T-helper 2 cell treated with Interferon-gamma antibody and Interleukin-4, amounts not matched to agents 5 μg/mL and 100 μg/mL, for 36 hours (primary cell): ENCODE measurements around the gene DOCK2.

Source experiments
- DNase-seq: peaks from one replicate; pipeline ENCODE4 v3.0.0; 2021; ENCODE audit warnings: low spot score
- H3K27ac Mint-ChIP-seq: one replicate; pipeline ENCODE4 v1.8.0; 2021; ENCODE audit warnings: mild to moderate bottlenecking, mixed read lengths
- H3K27me3 Mint-ChIP-seq: one replicate; pipeline ENCODE4 v1.8.0; 2021; ENCODE audit warnings: low read depth, mixed read lengths
- H3K36me3 Mint-ChIP-seq: one replicate; pipeline ENCODE4 v1.8.0; 2021; ENCODE audit warnings: low read depth, mixed read lengths
- H3K4me1 Mint-ChIP-seq: one replicate; pipeline ENCODE4 v1.8.0; 2021; ENCODE audit warnings: low read depth, mixed read lengths
- H3K4me3 Mint-ChIP-seq: one replicate; pipeline ENCODE4 v1.8.0; 2022; ENCODE audit warnings: mild to moderate bottlenecking, moderate library complexity, mixed read lengths
- H3K9me3 Mint-ChIP-seq: one replicate; pipeline ENCODE4 v1.8.0; 2021; ENCODE audit warnings: mixed read lengths

Gene DOCK2

DNA sequence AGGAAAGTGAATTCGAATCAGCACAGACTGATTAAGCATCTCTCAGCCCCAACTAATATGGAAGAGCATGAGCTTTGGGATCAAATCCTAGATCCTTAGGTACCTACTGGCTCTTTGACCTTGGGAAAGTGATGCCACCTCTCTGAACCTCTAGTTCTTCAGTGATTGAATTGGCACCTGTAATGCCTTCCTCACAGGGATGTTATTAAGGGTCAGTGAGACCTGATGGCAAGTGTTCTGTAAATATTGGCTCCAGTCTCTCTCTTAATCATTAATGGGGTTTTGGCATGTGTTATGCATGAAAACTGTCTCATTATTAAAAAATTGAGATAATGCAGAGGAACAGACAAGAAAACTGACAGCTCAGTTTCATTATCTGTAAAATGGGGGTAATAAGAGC is 227.4 kb downstream of the DOCK2 start:
- DNase-seq = no peak
- Mint-ChIP-seq H3K4me1 (peaks cover 14% of the 10 kb centered on the region), H3K27ac (no peak overlapping the region), H3K9me3 (no peaks in the 10 kb centered on the region), H3K36me3 (peaks cover 18% of the 10 kb centered on the region), H3K4me3 (no peak overlapping the region), H3K27me3 (no peaks in the 10 kb centered on the region)

DNA sequence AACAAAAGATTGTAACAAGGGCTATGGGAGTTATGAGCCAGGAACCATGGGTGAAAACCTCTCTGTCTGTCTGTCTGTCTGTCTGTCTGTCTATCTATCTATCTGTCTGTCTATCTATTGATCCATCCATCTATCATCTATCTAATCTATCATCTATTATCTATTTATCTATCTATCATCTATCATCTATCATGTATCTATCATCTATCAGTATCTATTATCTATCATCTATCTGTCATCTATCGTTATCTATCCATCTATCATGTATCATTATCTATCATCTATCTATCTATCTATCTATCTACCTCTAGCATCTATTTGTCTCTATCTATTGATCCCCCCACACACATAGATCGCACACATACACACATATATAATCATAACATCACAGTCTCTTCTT is 230.3 kb downstream of the DOCK2 start:
- Mint-ChIP-seq H3K4me1 (peaks cover 2% of the 10 kb centered on the region), H3K4me3 (no peak overlapping the region), H3K27me3 (no peaks in the 10 kb centered on the region), H3K36me3 (peaks cover 15% of the 10 kb centered on the region), H3K9me3 (no peaks in the 10 kb centered on the region), H3K27ac (no peak overlapping the region)
- no peak for DNase-seq

DNA sequence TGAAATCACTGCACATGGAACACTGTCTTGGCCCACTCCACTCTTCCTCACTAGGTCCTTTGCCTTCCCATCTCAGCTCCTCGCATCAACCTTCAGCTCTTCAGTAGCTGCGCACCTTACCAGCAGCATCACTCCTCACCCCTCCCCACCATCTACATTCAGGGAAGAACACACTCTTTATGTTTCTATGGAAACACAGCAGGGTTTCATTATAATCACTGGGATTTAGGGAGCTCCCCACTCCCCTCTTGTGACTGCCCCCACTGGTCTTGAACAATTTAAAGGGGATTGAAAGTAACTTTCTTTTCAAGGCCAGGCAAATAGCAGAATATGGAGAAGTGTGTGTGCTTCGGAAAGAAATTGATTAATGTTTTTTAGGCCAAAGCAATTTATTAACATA is 232.0 kb downstream of the DOCK2 start:
- H3K27ac Mint-ChIP-seq = no peak overlapping the region

DNA sequence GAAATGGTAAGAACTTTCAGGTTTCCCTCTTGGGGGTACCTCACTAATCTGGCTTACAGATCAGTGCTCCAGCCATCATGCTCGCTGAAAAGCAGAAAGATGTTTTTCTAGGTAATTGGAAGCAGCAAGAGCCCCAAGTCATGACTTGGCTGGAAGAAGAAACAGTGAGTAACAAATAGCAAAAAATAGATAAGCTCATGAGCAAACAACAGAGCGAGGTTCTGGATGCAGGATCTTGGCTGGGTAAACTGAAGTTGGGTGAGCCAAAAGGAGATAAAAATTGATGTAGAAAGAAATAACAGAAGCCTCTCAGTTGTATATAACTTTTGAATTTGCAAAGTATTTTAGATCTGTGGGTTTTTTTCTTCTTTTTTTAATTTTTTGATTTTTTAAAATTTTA is 233.1 kb downstream of the DOCK2 start:
- H3K27me3 Mint-ChIP-seq = no peaks in the 10 kb centered on the region
- H3K4me3 Mint-ChIP-seq = no peak overlapping the region
- H3K36me3 Mint-ChIP-seq = peaks cover 12% of the 10 kb centered on the region
- no peak for DNase-seq
- no peaks in the 10 kb centered on the region for H3K9me3 Mint-ChIP-seq
- peaks cover 2% of the 10 kb centered on the region for H3K4me1 Mint-ChIP-seq
- no peak overlapping the region for H3K27ac Mint-ChIP-seq

More for the DNA sequence above, 232.0 kb downstream of the DOCK2 start:
- Mint-ChIP-seq H3K4me3 (no peak overlapping the region), H3K4me1 (peaks cover 2% of the 10 kb centered on the region), H3K36me3 (peaks cover 15% of the 10 kb centered on the region), H3K27me3 (no peaks in the 10 kb centered on the region), H3K9me3 (no peaks in the 10 kb centered on the region)
- no peak for DNase-seq

GRCh38 chr5:169871826-169872490 is 234.9 kb downstream of the DOCK2 start:
- H3K27me3 Mint-ChIP-seq = no peaks in the 10 kb centered on the region
- DNase-seq = no peak
- H3K27ac Mint-ChIP-seq = no peak overlapping the region
- no peak overlapping the region for H3K4me3 Mint-ChIP-seq
- peaks cover 2% of the 10 kb centered on the region for H3K4me1 Mint-ChIP-seq
- H3K36me3 Mint-ChIP-seq = peaks cover 15% of the 10 kb centered on the region
- H3K9me3 Mint-ChIP-seq = no peaks in the 10 kb centered on the region

DNA sequence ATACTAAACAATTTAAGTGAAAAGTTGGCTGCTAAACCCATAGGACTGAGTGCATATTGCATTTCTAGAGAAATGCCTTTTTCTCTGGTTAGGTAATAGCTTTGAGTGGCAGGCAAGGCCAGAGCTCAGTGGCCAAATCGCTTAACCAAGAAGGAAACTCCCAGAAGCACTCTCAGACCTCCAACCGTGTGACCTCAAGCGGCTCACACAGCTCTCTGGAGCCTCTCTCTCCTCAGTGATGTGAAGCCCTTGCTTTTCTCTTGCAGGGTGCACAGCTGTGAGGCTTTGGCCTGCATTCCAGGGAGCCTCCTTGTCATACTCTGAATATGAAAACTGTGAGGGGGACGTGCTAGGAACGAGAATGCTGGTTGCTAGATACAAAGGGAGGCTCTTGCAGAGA is 236.6 kb downstream of the DOCK2 start:
- peaks cover 9% of the 10 kb centered on the region for H3K36me3 Mint-ChIP-seq
- no peaks in the 10 kb centered on the region for H3K27me3 Mint-ChIP-seq
- H3K4me1 Mint-ChIP-seq = no peaks in the 10 kb centered on the region
- no peak overlapping the region for H3K4me3 Mint-ChIP-seq
- no peaks in the 10 kb centered on the region for H3K9me3 Mint-ChIP-seq
- no peak overlapping the region for H3K27ac Mint-ChIP-seq
- DNase-seq = no peak

DNA sequence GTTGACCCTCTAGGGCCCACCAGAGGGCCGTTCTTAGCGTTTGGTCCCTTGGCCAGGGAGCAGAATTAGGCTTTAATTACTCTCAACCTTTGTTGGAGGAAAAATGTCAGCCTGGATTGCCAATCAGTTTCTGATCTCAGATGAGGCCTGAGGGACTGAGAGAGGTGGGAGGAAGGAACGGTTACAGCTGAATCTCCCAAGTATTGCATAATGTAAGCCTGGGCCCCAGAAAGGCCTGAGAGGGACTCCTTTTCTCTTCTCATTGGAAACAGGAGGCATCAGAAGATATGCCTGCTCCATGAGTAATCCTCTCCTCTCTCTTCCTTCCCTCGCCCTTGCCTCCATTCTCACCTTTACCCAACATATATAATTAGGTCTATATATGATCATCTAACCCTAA is 237.5 kb downstream of the DOCK2 start:
- peaks cover 6% of the 10 kb centered on the region for H3K36me3 Mint-ChIP-seq
- H3K4me3 Mint-ChIP-seq = no peak overlapping the region
- no peak for DNase-seq
- H3K27me3 Mint-ChIP-seq = no peaks in the 10 kb centered on the region
- H3K9me3 Mint-ChIP-seq = no peaks in the 10 kb centered on the region
- H3K4me1 Mint-ChIP-seq = no peaks in the 10 kb centered on the region
- no peak overlapping the region for H3K27ac Mint-ChIP-seq

DNA sequence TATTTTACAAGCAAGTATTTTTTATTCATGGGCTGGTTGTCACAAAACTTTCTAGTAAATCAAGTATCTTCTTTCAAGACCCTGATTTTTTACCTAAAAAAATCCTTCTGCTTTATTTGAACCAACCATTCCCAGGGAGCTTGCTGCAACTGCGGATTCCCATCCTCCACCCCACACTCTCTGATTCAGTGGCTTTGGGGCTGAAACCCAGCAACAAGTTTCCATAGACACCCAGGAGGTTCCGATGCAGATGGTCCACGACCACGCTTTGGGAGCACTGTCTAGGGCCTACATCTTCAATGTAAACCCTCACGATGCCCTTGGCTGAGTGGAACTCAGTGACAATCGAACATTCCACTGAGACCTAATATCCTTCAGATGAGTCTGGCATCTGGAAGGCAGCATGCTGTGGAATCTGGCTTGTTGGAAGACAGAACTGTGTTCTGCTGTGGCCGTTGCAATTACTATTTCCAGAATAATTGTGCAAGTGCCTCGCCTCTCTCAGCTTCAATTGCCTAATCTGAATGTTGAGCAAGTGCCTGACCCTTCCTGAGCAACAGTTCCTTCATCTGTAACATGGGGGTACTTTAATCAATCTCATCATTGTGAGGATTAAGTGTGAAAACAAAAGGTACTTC is 238.1 kb downstream of the DOCK2 start:
- H3K4me3 Mint-ChIP-seq = no peak overlapping the region
- no peak overlapping the region for H3K27ac Mint-ChIP-seq
- no peak for DNase-seq
- H3K36me3 Mint-ChIP-seq = peaks cover 6% of the 10 kb centered on the region
- no peaks in the 10 kb centered on the region for H3K4me1 Mint-ChIP-seq
- H3K9me3 Mint-ChIP-seq = no peaks in the 10 kb centered on the region
- no peaks in the 10 kb centered on the region for H3K27me3 Mint-ChIP-seq

GRCh38 chr5:169875731-169876130 is 238.7 kb downstream of the DOCK2 start:
- Mint-ChIP-seq H3K27ac (no peak overlapping the region), H3K27me3 (no peaks in the 10 kb centered on the region), H3K4me1 (no peaks in the 10 kb centered on the region), H3K4me3 (no peak overlapping the region), H3K36me3 (peaks cover 6% of the 10 kb centered on the region), H3K9me3 (no peaks in the 10 kb centered on the region)
- no peak for DNase-seq

GRCh38 chr5:169876386-169876785 is 239.3 kb downstream of the DOCK2 start:
- peaks cover 6% of the 10 kb centered on the region for H3K36me3 Mint-ChIP-seq
- H3K9me3 Mint-ChIP-seq = no peaks in the 10 kb centered on the region
- H3K27ac Mint-ChIP-seq = no peak overlapping the region
- no peak for DNase-seq
- H3K4me1 Mint-ChIP-seq = no peaks in the 10 kb centered on the region
- H3K4me3 Mint-ChIP-seq = no peak overlapping the region
- no peaks in the 10 kb centered on the region for H3K27me3 Mint-ChIP-seq

- Mint-ChIP-seq H3K27ac (no peak overlapping the region), H3K9me3 (no peaks in the 10 kb centered on the region), H3K4me3 (no peak overlapping the region), H3K36me3 (peaks cover 9% of the 10 kb centered on the region), H3K4me1 (no peaks in the 10 kb centered on the region), H3K27me3 (no peaks in the 10 kb centered on the region)
- DNase-seq = no peak
These were observed 243.1 kb downstream of the DOCK2 start for GRCh38 chr5:169880012-169880663.

- Mint-ChIP-seq H3K4me1 (no peaks in the 10 kb centered on the region), H3K27me3 (no peaks in the 10 kb centered on the region), H3K36me3 (peaks cover 9% of the 10 kb centered on the region), H3K27ac (no peak overlapping the region), H3K4me3 (no peak overlapping the region), H3K9me3 (no peaks in the 10 kb centered on the region)
- DNase-seq = no peak
These were observed 243.7 kb downstream of the DOCK2 start for GRCh38 chr5:169880785-169881184.

DNA sequence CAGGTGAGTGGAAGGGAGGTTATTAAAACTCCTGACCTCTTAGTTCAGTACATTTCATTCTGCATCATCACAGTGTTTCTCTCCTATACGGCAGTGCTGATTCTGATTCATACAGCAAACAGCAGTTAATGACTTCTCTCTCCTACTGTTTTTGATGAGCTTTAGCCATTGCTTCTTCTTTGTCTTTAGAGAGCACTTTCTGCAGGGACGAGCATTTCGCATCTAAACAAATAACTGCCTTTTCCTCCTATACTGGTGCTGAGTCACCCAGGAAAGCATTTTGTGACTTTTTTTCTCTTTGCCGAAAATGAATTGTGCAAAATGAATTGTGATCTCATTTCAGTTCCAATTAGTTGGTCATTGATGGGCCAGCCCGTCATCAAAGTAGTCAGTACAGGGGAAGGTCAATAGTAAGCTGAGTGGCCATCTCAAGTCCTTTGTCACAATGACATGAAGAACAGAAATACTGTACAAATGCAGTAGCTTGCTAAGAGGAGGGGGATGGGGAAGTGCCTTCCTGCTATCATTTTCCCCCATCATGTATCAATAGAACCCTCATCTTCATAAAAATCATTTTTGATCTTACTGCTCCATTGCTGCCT is 244.7 kb downstream of the DOCK2 start:
- Mint-ChIP-seq H3K27me3 (no peaks in the 10 kb centered on the region), H3K9me3 (no peaks in the 10 kb centered on the region), H3K4me1 (no peaks in the 10 kb centered on the region), H3K27ac (no peak overlapping the region), H3K36me3 (peaks cover 8% of the 10 kb centered on the region), H3K4me3 (no peak overlapping the region)
- DNase-seq = no peak

- Mint-ChIP-seq H3K4me1 (no peaks in the 10 kb centered on the region), H3K27me3 (no peaks in the 10 kb centered on the region), H3K36me3 (peaks cover 3% of the 10 kb centered on the region), H3K4me3 (no peak overlapping the region), H3K9me3 (no peaks in the 10 kb centered on the region), H3K27ac (no peak overlapping the region)
- DNase-seq = no peak
These were observed 249.0 kb downstream of the DOCK2 start for GRCh38 chr5:169886033-169886432.
